LNCaP clone FGC (cell line): ENCODE results near the gene GRM4.
A peak's percentile ranks its signal among the peaks of the same experiment; 100 is the strongest.

Experiments used
- DNase-seq: peaks from one replicate; pipeline ENCODE4 v3.0.0-alpha.2; 2011; ENCODE audit warnings: low read depth
- H3K4me3 ChIP-seq: 2 replicates; pipeline ENCODE4 v1.5.1; 2011; ENCODE audit warnings: mild to moderate bottlenecking, low read depth, low read length, control low read depth
- TF ChIP-seq, protein P1 (sequence below): IDR thresholded peaks from 2 replicates; pipeline ENCODE4 v1.5.1; 2012; ENCODE audit warnings: mild to moderate bottlenecking; ENCODE audit not compliant: control insufficient read depth, insufficient read depth; ENCODE audit errors: extremely low read depth

GRM4 gene

DNA sequence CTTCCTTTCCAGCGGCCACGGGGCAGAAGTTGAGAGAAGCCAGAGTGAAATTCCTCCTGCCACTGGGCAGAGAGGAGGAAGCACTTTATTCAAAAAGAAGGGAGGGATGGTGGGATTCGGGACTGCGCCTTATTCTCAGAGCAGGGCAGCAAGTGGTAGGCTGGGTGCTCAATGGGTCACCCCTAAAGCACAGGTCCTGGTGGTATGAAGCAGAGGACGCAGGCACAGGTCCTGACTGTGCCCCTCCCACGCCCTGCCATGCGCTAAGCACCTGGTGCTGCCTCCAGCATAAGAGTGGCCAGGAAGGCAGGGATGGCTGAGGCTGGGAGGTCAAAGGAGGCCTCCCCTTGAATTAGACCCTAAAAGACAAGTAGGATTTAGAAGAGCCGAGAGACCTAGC lies 4.9 kb upstream of the GRM4 start:
- H3K4me3 ChIP-seq: no peak overlapping the region
- DNase-seq: no peak
- TF ChIP-seq, protein P1, sequence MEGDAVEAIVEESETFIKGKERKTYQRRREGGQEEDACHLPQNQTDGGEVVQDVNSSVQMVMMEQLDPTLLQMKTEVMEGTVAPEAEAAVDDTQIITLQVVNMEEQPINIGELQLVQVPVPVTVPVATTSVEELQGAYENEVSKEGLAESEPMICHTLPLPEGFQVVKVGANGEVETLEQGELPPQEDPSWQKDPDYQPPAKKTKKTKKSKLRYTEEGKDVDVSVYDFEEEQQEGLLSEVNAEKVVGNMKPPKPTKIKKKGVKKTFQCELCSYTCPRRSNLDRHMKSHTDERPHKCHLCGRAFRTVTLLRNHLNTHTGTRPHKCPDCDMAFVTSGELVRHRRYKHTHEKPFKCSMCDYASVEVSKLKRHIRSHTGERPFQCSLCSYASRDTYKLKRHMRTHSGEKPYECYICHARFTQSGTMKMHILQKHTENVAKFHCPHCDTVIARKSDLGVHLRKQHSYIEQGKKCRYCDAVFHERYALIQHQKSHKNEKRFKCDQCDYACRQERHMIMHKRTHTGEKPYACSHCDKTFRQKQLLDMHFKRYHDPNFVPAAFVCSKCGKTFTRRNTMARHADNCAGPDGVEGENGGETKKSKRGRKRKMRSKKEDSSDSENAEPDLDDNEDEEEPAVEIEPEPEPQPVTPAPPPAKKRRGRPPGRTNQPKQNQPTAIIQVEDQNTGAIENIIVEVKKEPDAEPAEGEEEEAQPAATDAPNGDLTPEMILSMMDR: no peak

DNA sequence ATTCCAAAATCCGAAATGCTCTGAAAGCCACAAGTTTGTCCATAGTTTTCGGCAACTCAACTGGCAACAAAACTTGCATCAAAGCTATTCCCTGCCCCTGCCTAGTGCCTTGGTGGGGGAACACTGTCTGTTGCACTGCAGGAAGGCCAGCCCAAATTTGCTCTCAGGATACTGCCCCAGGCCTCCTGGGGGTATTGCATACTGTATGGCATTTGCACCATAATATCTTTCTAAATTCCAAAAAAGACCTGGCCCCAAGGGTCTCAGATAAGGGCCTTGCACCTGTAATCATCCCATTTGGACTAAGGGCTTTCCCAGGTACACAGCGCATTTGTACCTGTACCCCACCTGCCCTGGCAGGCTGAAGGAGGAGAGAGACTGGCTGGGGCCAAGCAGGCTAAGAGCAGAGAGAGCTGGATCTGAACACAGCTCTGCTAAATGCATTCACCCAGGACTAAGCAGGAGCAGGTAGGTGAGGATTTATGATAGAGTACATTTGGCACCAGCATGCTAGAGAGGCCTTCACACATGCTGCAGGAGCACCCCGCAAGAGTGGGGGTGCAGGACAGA lies 4.0 kb upstream of the GRM4 start:
- DNase-seq: no peak
- H3K4me3 ChIP-seq: no peak overlapping the region
- TF ChIP-seq, protein P1: no peak

DNA sequence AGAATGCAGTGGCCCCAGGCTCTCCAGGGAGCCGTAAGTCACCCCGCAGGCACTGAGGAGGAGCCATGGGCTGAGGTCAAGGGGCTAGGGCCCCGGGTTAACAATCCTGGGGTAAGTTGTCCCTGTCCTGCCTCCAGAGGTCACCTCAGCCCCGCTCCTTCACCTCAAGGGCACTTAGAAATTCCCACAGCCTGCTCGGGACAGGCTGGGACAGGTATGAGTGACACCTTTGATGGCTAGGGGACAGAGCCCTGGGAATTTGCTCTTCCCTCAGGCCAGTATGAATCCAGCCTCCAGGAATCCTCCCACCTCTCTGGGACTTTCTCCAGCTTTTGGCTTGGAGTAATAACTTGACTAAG lies 3.5 kb upstream of the GRM4 start:
- DNase-seq: no peak
- TF ChIP-seq, protein P1: no peak
- no peak overlapping the region for H3K4me3 ChIP-seq

DNA sequence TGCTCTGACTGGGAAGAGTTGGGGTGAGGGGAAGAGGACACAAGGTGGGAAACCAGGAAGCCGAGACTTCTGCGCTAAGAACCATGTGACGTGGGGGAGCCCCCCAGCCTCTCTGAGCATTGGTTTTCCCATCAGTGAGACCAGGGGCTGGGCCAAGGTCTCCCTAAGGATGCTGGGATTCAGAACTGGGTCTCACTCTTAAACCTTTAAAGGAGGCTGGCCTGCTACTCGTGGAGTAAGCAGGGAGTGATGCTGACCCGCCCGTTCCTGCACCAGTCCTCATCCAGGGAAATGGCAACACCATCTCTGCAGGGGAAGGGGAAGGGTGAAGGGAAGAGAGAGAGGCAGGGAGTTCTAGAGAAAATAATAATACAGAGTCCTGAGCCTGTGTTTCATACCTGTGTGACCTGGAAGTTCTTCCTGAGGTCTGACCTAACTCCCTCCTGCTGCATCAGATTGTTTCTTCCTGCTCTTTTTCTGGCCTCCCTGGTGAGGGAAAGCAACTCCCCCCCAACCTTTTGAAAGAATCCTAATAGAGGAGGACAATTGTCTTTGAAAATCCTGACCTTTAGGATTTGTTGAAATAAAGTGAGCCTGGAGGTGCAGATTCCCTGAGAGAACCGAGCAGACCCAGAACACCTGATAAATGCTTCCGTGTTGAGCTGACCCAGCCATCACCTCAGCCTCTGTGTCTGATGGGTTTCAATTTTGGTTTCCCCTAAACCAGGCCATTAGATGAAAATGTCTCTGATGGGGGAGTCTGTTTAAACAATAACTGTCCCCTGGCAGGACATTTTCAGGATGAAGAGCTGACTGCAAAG lies 3.0 kb upstream of the GRM4 start:
- no peak for DNase-seq
- no peak overlapping the region for H3K4me3 ChIP-seq
- TF ChIP-seq, protein P1: no peak

DNA sequence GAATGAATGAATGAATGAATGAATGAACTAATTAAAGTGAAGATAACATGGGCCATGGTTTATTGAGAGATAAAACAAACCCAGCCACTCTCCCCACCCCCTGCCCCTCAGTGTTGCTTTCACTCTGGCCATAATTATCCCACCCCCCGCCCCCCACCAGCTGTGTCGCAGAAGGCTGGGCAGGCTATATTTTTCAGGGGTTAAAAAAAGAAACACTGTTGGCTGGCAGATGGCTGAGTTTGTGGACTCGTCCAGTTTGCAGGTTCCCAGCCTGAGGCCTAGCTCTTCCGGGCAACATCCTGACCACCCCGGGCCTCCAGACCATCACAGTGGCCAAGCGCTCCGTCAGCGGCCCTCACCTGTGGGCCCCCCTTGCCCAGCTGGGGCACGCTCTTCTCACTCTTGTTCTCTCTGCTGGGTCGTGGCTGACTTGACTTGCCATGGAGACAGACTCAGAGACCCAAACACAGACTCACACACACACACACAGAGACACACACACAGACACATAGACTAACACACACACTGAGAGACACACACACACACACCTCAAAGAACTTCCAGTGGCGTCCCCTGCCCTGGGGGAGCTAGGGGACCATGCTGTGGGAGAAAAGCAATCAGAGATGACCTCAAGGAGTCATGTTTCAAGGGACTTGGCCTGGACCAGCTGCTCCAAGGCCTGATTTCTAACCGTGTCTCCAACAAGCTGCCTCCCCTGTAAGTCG lies 2.2 kb upstream of the GRM4 start:
- TF ChIP-seq, protein P1: no peak
- H3K4me3 ChIP-seq: no peak overlapping the region
- no peak for DNase-seq

DNA sequence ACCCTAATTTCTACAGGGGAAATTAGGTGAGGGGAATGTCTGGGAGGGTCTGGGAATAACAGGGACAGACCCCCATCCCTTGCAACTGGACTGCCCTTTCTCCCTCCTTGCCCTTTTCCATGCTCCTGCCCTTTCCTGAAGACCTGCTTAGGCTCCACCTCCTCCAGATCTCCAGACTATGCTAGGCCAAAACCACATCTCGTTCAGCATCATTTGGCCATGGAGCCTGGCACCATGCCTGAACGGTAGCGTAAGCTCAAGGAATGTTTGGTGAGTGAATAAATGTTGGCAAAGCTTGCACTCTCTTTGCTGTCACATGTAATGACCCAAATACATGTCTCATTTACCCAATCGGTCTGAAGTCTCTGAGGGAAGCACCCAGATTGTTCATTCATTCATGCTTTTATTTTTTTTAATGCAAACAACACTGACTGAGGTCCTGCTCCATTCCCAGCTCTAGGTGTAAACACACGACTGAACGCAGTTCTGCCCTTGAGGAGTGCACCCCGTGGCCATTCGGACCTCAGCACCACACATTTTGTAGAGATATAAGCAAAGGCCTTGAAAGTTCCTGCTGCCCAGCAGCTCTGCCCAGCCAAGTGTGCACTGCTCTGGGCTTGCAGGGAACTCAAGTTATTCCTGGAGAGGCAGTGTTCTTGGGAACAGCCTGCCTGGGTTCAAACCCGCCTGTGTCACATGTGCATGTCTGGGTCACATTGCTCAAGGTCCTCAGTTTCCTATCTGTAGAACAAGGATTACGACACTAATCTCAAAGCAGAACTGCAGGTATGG lies 1.1 kb upstream of the GRM4 start:
- peak; percentile 14 for DNase-seq
- no peak overlapping the region for H3K4me3 ChIP-seq
- TF ChIP-seq, protein P1: no peak
